Loucy (cell line): ENCODE data around the gene SPINK4.

Experiments used
- H2AFZ ChIP-seq: fragments of 200-600 bp; sonication (generic); 2 replicates; pipeline ENCODE4 v1.6.0; 2016; ENCODE audit warnings: antibody characterized with exemption, mild to moderate bottlenecking, low read length, moderate library complexity
- H3F3A ChIP-seq: fragments of 200-600 bp; 2 replicates; pipeline ENCODE4 v1.6.0; 2016; ENCODE audit warnings: antibody characterized with exemption, low read depth, mild to moderate bottlenecking
- H3K27me3 ChIP-seq: fragments of 200-600 bp; sonication (generic); 2 replicates; pipeline ENCODE4 v1.6.1; 2014; ENCODE audit warnings: low read length, mild to moderate bottlenecking; ENCODE audit not compliant: insufficient read depth, poor library complexity, severe bottlenecking
- H3K36me3 ChIP-seq: fragments of 200-600 bp; sonication (generic); 2 replicates; pipeline ENCODE4 v1.6.1; 2016; ENCODE audit warnings: low read length; ENCODE audit not compliant: insufficient read depth
- H3K4me1 ChIP-seq: fragments of 200-600 bp; sonication (generic); 2 replicates; pipeline ENCODE4 v1.5.1; 2014; ENCODE audit warnings: low read length, mild to moderate bottlenecking; ENCODE audit not compliant: insufficient read depth, poor library complexity, severe bottlenecking
- H3K4me2 ChIP-seq: fragments of 200-600 bp; sonication (generic); 2 replicates; pipeline ENCODE4 v1.6.0; 2014; ENCODE audit warnings: antibody characterized with exemption, low read length, low read depth, mild to moderate bottlenecking; ENCODE audit not compliant: poor library complexity, severe bottlenecking
- H3K4me3 ChIP-seq: fragments of 200-600 bp; sonication (generic); 2 replicates; pipeline ENCODE4 v1.5.1; 2014; ENCODE audit warnings: low read length, mild to moderate bottlenecking, mixed read lengths; ENCODE audit not compliant: poor library complexity, severe bottlenecking
- H3K79me2 ChIP-seq: fragments of 200-600 bp; sonication (generic); 2 replicates; pipeline ENCODE4 v1.6.1; 2014; ENCODE audit warnings: low read length; ENCODE audit not compliant: insufficient read depth
- H3K9ac ChIP-seq: fragments of 200-600 bp; sonication (generic); 2 replicates; pipeline ENCODE4 v1.6.0; 2014; ENCODE audit warnings: mild to moderate bottlenecking, low read depth, low read length, moderate library complexity; ENCODE audit not compliant: poor library complexity, severe bottlenecking
- H3K9me2 ChIP-seq: fragments of 200-600 bp; sonication (generic); replicated peaks from 2 replicates; pipeline ENCODE4 v1.6.1; 2016; ENCODE audit warnings: low read depth, low read length, mixed read lengths
- H3K9me3 ChIP-seq: fragments of 200-600 bp; sonication (generic); 2 replicates; pipeline ENCODE4 v1.6.1; 2014; ENCODE audit warnings: mild to moderate bottlenecking, antibody characterized with exemption, low read length, low read depth; ENCODE audit not compliant: insufficient read depth
- H4K20me1 ChIP-seq: fragments of 200-600 bp; sonication (generic); 2 replicates; pipeline ENCODE4 v1.6.0; 2014; ENCODE audit warnings: antibody characterized with exemption, low read length, mild to moderate bottlenecking; ENCODE audit not compliant: insufficient read depth, poor library complexity, severe bottlenecking
- CTCF ChIP-seq: fragments of 200-600 bp; sonication (generic); conservative IDR thresholded peaks from 2 replicates; pipeline ENCODE4 v1.5.1; 2014; ENCODE audit warnings: mild to moderate bottlenecking, antibody characterized with exemption, low read length
- EZH2phosphoT487 ChIP-seq: fragments of 200-600 bp; IDR thresholded peaks from 2 replicates; pipeline ENCODE4 v1.6.1; 2018; ENCODE audit warnings: antibody characterized with exemption, mild to moderate bottlenecking, moderate library complexity, borderline replicate concordance

Gene SPINK4

GRCh38 chr9:33228606-33229005 lies 11.4 kb upstream of the SPINK4 start:
- H3K9ac ChIP-seq, result no peak overlapping the region
- no peaks in the 10 kb centered on the region for H3F3A ChIP-seq
- TF ChIP-seq CTCF (no peak), EZH2phosphoT487 (no peak)
- H2AFZ ChIP-seq, result no peak overlapping the region
- peaks cover 4% of the 10 kb centered on the region for H3K4me1 ChIP-seq
- no peaks in the 10 kb centered on the region for H3K9me3 ChIP-seq
- no peaks in the 10 kb centered on the region for H3K27me3 ChIP-seq
- no peaks in the 10 kb centered on the region for H3K79me2 ChIP-seq
- H3K9me2 ChIP-seq, result no peaks in the 10 kb centered on the region
- no peak overlapping the region for H3K4me2 ChIP-seq
- H3K4me3 ChIP-seq, result no peak overlapping the region
- H3K36me3 ChIP-seq, result no peaks in the 10 kb centered on the region
- H4K20me1 ChIP-seq, result no peaks in the 10 kb centered on the region

GRCh38 chr9:33229359-33230114 lies 10.4 kb upstream of the SPINK4 start:
- Histone ChIP-seq H3K9me3 (no peaks in the 10 kb centered on the region), H3K27me3 (no peaks in the 10 kb centered on the region), H3K79me2 (no peaks in the 10 kb centered on the region), H3F3A (no peaks in the 10 kb centered on the region), H3K36me3 (no peaks in the 10 kb centered on the region), H3K9me2 (no peaks in the 10 kb centered on the region), H3K4me2 (no peak overlapping the region), H2AFZ (0 out of 2 replicates have a peak overlapping the region, but pooled peaks have one; percentile 59), H3K4me3 (no peak overlapping the region), H3K4me1 (peaks cover 4% of the 10 kb centered on the region), H3K9ac (no peak overlapping the region), H4K20me1 (no peaks in the 10 kb centered on the region)
- TF ChIP-seq EZH2phosphoT487, result no peak
- TF ChIP-seq CTCF, result peak; percentile 65

- Histone ChIP-seq H3K27me3 (no peaks in the 10 kb centered on the region), H3K9ac (no peak overlapping the region), H3K79me2 (no peaks in the 10 kb centered on the region), H3K9me3 (no peaks in the 10 kb centered on the region), H3K4me3 (no peak overlapping the region), H3K4me1 (no peaks in the 10 kb centered on the region), H2AFZ (no peak overlapping the region), H3K4me2 (no peak overlapping the region), H3K36me3 (no peaks in the 10 kb centered on the region), H4K20me1 (no peaks in the 10 kb centered on the region), H3F3A (no peaks in the 10 kb centered on the region), H3K9me2 (no peaks in the 10 kb centered on the region)
- no peak for TF ChIP-seq EZH2phosphoT487
These were observed 9.0 kb upstream of the SPINK4 start for GRCh38 chr9:33230756-33231622.
